ENCODE measurements around the gene METTL23. TPM values are rescaled to one million over a fixed set of nuclear protein-coding genes. Genes with fewer than 3 reads are reported as not detected.

METTL23 gene
- polyA plus RNA-seq, 1 donor (not counting 4 experiments of a cell fraction or from before 2014, with no cell fraction given) = 48.3 TPM

GRCh38 chr17:76747716-76748363, 21.2 kb downstream of the METTL23 start:
- dilution Hi-C loops (cut with MboI; ENCODE audit: extremely low pct_ligation_motif_present, low sequenced_read_pairs) = no loop called here
- Histone ChIP-seq H3K9me3 (ENCODE audit: control insufficient read depth, low read depth, low read length) (no peaks in the 10 kb centered on the region), H4K20me1 (ENCODE audit: control insufficient read depth, extremely low read depth, insufficient read depth, low read length) (no peaks in the 10 kb centered on the region), H3K27ac (ENCODE audit: control insufficient read depth, insufficient read depth, low read length) (no peak overlapping the region), H3K4me3 (ENCODE audit: control insufficient read depth in 2 of 3, extremely low read depth in 1 of 3, insufficient read depth in 2 of 3, low read depth in 1 of 3, low read length in 3 of 3) (no peak overlapping the region), H3K27me3 (ENCODE audit: control insufficient read depth, extremely low read depth, insufficient read depth, low read length) (no peaks in the 10 kb centered on the region), H3K4me2 (ENCODE audit: control insufficient read depth, extremely low read depth, insufficient read depth, low read depth, low read length) (no peak overlapping the region), H3K79me2 (ENCODE audit: control insufficient read depth, insufficient read depth, low read length) (no peaks in the 10 kb centered on the region), H3K36me3 (ENCODE audit: control insufficient read depth in 2 of 2, extremely low read depth in 1 of 2, insufficient read depth in 2 of 2, low read length in 2 of 2) (peaks cover 6 to 8% of the 10 kb centered on the region in 2 experiments), H3K9me1 (ENCODE audit: control insufficient read depth, extremely low read depth, insufficient read depth, low read length) (no peaks in the 10 kb centered on the region), H3K4me1 (ENCODE audit: control insufficient read depth, extremely low read depth, insufficient read depth, low read length) (peaks cover 4% of the 10 kb centered on the region), H3K9ac (ENCODE audit: control insufficient read depth, extremely low read depth, insufficient read depth, low read length) (no peak overlapping the region), H2AFZ (ENCODE audit: control insufficient read depth, low read length) (no peak overlapping the region)
- TF ChIP-seq EZH2 (IDR thresholded peaks at IDR 0.05; ENCODE audit: low read length) (no peak), CTCF (optimal IDR thresholded peaks at IDR 0.05 in 1 of 3, IDR thresholded peaks at IDR 0.05 in 1 of 3, conservative IDR thresholded peaks at IDR 0.05 in 1 of 3; ENCODE audit: extremely low read depth in 1 of 3, insufficient read depth in 2 of 3, low read length in 3 of 3) (no peak)
- FAIRE-seq (no peak), DNase-seq (ENCODE audit: low read depth, low spot score) (no peak)

- peaks cover 10% of the 10 kb centered on the region for H3K4me1 ChIP-seq (ENCODE audit: control insufficient read depth, extremely low read depth, insufficient read depth, low read length)
- no peak overlapping the region for H3K27ac ChIP-seq (ENCODE audit: control insufficient read depth, insufficient read depth, low read length)
- H3K9me1 ChIP-seq (ENCODE audit: control insufficient read depth, extremely low read depth, insufficient read depth, low read length) = no peaks in the 10 kb centered on the region
- no peak overlapping the region for H3K4me3 ChIP-seq (ENCODE audit: control insufficient read depth in 2 of 3, extremely low read depth in 1 of 3, insufficient read depth in 2 of 3, low read depth in 1 of 3, low read length in 3 of 3)
- H3K79me2 ChIP-seq (ENCODE audit: control insufficient read depth, insufficient read depth, low read length) = no peaks in the 10 kb centered on the region
- H3K9me3 ChIP-seq (ENCODE audit: control insufficient read depth, low read depth, low read length) = no peaks in the 10 kb centered on the region
- FAIRE-seq = no peak
- no peak for TF ChIP-seq CTCF (optimal IDR thresholded peaks at IDR 0.05 in 1 of 3, IDR thresholded peaks at IDR 0.05 in 1 of 3, conservative IDR thresholded peaks at IDR 0.05 in 1 of 3; ENCODE audit: extremely low read depth in 1 of 3, insufficient read depth in 2 of 3, low read length in 3 of 3)
- TF ChIP-seq EZH2 (IDR thresholded peaks at IDR 0.05; ENCODE audit: low read length) = no peak
- no peak overlapping the region for H3K4me2 ChIP-seq (ENCODE audit: control insufficient read depth, extremely low read depth, insufficient read depth, low read depth, low read length)
- no peaks in the 10 kb centered on the region for H4K20me1 ChIP-seq (ENCODE audit: control insufficient read depth, extremely low read depth, insufficient read depth, low read length)
- H2AFZ ChIP-seq (ENCODE audit: control insufficient read depth, low read length) = no peak overlapping the region
- H3K36me3 ChIP-seq (ENCODE audit: control insufficient read depth in 2 of 2, extremely low read depth in 1 of 2, insufficient read depth in 2 of 2, low read length in 2 of 2) = peaks cover 6 to 8% of the 10 kb centered on the region in 2 experiments
- H3K9ac ChIP-seq (ENCODE audit: control insufficient read depth, extremely low read depth, insufficient read depth, low read length) = no peak overlapping the region
- no peak for DNase-seq (ENCODE audit: low read depth, low spot score)
- dilution Hi-C loops (cut with MboI; ENCODE audit: extremely low pct_ligation_motif_present, low sequenced_read_pairs) = no loop called here
- no peaks in the 10 kb centered on the region for H3K27me3 ChIP-seq (ENCODE audit: control insufficient read depth, extremely low read depth, insufficient read depth, low read length)
These were observed 22.0 kb downstream of the METTL23 start for GRCh38 chr17:76748657-76749056.
